ENCODE measurements around the gene LDHA.

The LDHA gene

DNA sequence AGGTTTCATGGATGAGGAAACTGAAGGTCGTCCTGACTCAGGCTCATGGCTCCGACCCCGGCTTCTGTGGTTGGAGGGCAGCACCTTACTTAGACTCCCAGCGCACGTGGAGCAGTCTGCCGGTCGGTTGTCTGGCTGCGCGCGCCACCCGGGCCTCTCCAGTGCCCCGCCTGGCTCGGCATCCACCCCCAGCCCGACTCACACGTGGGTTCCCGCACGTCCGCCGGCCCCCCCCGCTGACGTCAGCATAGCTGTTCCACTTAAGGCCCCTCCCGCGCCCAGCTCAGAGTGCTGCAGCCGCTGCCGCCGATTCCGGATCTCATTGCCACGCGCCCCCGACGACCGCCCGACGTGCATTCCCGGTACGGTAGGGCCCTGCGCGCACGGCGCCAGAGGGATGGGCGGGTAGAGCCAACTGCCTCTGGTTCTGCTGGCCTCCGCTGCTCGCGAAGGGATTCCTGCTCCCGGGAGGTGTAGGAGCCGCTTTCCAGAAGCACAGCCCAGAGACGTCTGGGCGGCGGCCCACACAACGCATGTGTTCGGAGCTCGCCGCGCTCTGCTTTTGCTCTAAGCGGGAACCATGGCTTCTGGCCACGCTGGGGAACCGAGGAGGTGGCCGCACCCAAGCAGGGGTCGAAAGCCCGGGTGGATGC lies at the start of gene LDHA:
Gene LDHA (plus strand): TSS at position 289 of the 653 bp plus-strand sequence. CDS start 2,280 bp downstream, outside the sequence.
- peak; percentile 96 for DNase-seq (ENCODE audit: low read depth, low spot score)

DNA sequence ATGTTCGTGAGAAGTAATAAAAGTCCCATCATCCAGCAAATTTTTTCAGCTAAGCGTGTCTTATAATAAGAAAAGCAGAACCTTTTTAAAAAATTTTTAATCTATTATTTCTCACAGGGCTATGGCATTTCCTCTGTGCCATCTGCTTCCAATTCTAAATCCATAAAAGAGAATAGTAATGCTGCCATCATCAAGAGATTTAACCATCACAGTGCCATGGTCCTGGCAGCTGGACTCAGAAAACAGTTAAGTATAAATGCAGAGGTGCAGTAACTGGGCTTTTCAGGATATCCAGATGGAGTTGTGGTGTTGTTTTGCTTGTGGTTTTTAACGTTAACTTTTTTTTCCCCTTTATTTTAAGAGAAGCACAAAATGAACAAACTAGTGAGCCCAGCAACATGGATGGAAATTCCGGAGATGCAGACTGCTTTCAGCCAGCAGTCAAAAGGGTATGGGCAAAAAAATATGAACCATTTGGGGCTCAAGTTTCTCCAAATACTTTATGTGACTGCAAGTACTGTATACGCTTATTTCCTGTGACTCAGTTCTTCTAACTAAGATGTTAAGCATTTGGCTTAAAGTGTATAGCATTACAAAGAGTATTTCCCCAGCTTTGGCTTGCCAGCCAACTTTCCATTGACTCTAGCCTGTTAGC lies 46.8 kb upstream of the LDHA start:
- no peak for DNase-seq (ENCODE audit: low read depth, low spot score)

DNA sequence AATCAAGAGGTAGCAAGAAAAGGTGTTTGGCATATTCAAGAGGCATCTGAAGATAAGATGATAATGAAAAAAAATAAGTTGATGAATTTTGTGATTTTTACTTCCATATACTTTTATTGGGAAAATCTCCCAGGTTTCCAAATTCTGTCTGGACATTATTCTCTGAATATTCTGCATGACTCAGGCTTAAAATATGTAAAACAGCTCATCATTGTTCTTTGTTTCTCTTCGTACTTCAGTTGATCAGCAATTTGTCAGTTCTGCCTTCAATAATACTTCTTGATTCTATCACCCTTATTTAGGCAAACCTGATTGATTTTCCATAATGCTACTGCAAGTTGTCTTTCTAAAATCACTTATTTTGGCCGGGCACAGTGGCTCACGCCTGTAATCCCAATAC lies 41.8 kb upstream of the LDHA start:
- no peak for DNase-seq (ENCODE audit: low read depth, low spot score)

DNA sequence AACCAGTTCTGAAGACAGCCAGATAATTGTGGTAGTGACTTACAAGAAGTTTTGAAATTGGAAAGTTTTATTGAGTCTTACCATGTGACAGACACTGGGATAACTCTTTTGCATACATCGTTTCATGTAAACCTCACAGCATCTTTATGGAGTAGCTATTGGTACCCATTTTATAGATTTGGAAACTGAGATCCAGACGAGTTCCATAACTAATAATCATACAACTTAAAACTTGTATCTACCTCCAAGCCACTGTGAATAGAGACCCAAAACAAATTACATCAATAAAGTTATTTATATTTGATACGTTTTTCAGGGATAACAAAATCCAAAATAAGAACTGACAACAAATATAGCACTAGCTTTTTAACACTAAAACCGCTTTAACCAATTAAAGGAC lies 35.7 kb upstream of the LDHA start:
- no peak for DNase-seq (ENCODE audit: low read depth, low spot score)

DNA sequence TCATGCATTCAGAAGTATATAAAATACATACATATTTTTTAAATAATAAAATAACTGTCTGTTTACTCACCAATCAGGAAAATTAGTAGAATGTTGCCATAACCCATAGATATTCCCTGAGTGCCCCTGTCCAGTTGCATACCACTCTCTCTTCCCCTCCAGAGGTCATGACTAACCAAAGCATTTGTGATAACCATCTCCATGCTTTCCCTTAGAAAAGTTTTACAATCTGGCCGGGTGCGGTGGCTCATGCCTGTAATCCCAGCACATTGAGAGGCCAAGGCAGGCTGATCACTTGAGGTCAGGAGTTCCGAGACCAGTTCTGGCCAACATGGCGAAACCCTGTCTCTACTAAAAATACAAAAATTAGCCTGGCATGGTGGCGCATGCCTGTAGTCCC lies 33.2 kb upstream of the LDHA start:
- no peak for DNase-seq (ENCODE audit: low read depth, low spot score)

DNA sequence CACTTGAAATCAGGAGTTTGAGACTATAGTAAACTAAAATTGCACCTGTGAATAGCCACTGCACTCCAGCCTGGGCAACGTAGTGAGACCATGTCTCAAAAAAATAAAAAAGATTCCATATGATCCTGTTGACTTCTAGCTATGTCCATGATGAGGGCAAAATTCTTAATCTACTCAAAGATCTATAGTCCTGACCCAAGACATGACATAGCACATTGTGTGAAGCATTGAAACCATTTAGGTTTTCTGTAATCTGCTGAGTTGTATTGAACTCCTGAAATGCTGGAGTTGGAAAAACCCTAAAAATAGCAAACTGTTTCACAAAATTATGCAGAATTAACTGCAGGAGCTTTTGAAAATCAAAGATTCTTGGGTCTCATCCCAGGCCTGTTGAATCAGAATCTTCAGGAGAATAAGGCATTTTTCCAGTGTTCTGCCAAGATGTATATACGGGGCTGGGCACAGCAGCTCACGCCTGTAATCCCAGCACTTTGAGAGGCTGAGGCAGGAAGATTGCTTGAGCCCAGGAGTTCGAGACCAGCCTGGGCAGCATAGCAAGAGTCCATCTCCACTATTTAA lies 29.8 kb upstream of the LDHA start:
- DNase-seq (ENCODE audit: low read depth, low spot score): no peak

DNA sequence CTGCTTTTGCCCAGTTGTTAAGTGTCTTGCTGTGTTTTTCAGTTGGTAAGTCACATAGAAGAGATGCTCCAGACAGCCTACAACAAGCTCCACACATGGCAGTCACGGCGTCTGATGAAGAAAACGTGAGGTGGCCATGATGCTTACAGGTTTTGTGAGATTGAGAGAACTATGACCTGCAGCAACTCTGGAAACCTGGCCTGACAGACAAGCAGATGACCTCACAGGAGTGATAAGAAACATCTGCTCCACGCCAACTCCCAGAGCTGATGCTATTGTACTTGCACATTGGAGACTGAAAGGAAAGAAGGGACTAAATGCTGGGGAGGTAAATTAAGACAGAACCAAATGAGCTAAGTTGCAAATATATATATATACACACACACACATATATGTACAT lies 28.6 kb upstream of the LDHA start:
- DNase-seq (ENCODE audit: low read depth, low spot score): no peak

DNA sequence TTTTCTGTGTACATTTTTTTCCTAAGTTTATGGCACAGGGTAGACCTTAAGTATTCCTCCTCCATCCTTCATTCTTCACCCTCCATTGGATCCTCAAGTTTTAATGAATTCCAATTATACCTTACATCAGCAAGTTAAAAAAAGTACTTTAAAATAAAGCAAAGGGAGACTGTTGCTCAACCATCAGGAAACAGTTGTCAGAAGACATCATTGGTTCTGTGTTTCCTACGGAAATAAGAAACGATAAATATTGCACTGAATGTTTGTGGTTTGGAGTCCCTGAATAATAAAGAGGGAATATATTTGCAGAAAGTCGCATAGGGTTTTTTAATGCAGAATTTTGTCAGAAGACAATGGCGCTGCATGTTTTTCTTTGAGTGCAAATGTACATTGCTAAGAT lies 28.1 kb upstream of the LDHA start:
- no peak for DNase-seq (ENCODE audit: low read depth, low spot score)

DNA sequence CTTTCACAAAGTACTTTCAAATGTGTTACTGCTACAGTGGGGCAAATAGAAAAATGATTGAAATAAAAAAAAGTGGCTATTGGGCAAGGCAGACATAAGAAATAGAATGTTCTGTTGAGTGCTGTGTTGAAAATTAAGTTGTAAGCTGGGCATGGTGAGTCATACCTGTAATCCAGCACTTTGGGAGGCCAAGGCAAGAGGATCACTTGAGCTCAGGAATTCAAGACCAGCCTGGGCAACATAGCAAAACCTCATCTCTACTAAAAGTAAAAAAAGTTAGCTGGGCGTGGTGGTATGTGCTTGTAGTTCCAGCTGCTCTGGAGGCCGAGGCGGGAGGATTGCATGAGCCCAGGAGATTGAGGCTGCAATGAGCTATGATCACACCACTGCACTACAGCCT lies 26.9 kb upstream of the LDHA start:
- DNase-seq (ENCODE audit: low read depth, low spot score): no peak

DNA sequence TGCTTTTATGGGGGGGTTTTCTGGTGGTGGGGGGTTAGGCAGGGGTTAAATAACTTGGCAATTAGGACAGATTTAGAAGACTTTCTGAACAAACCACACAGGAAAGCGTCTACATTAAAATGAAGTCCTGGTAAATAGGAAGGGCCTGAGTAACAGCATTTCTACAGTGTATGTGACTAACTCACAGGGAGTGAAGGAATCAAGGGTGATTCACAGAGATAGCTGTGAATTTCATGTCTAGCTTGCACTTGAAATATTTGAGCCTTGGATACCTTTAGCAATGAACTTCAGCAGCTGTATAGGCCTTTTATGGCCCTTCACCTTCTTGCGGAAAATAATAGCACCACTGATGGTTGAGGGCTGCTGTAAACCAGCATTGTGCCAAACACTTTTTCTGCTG lies 26.1 kb upstream of the LDHA start:
- DNase-seq (ENCODE audit: low read depth, low spot score): no peak

DNA sequence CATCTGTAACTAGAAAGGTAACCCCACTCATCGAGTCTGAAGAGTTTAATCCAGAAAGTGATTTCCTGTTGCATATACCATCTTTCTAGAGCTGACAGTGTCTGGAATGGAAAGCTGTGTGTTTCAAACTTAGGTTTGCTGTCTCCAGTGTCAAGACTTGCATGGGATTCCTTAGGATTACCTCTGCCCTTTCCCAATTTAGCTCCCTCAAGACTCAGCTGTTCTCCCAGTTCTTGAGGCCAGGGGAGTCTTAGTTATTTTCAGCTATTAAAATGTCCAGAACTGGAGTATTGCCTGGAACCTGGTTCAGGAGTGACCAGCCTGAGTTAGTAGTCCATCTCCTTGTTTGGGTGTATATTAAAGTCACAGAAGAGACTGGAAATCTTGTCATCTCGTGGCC lies 25.0 kb upstream of the LDHA start:
- DNase-seq (ENCODE audit: low read depth, low spot score): no peak

DNA sequence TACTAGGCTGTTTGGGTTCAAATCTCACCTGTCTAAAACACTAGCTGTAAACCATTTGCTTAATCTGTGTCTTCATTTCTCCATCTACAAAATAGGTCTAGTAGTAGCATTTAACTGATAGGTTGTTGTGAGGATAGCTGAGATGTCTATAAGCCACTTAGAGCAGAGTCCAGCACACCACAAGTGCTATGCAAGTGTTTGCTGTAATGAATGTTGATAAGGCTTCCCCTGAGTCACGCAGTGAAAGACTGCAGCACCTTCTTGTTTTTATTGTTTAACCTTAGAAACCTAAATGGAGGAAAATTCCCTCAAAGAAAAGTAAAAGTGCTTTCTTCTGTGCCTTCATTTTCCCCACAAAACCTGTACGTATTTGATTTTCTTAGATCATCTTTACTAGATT lies 23.1 kb upstream of the LDHA start:
- DNase-seq (ENCODE audit: low read depth, low spot score): no peak

DNA sequence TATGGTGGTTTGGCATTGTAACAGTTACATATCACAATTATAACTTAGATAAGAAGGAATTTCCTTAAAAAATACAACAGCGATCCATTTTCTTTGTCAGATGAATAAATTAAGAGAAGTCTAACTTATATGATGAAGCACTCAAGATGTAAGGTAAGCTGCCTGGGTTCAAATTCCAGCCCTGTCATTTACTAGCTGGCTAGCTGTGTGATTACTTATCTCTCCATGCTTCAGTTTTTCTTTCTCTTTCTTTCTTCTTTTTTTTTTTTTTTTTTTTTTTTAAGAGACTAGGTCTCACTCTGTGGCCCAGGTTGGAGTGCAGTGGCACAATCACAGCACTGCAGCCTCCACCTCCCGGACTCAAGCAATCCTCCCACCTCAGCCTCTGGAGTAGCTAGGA lies 22.2 kb upstream of the LDHA start:
- no peak for DNase-seq (ENCODE audit: low read depth, low spot score)

DNA sequence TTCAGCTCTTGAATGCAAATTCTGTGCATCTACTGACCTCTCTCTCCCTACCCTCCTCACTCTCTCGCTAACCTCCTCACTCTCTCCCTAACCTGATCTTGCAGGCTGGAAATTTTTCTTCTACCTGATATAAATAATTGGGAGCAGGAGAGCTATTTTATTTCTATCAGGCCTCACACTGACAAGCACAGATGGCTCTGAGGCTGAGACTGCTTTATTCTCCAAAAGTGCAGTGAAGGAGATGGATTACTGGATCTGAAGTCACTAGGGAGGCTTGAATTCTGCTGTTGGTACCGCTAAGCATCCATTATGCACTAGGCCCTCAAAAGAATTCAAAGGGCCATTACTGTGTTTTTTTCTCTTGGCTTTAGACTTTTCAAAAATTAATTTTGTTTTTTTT lies 19.4 kb upstream of the LDHA start:
- DNase-seq (ENCODE audit: low read depth, low spot score): no peak

DNA sequence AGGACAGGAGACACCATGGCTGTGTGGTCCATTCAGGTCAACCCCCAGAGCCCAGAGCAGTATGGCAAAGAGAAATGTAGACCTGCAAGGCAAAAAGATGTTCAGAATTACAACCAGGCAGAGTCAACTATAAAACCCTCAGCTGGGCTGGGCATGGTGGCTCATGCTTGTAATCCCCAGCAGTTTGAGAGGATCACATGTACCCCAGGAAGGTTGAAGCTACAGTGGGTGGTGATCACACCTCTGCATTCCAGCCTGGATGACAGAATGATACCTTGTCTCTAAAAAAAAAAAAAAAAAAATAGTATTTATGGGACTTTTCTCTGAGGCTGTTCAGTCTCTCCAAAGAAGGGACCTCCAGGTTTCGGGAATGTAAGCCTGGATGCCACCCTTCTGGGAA lies 18.4 kb upstream of the LDHA start:
- no peak for DNase-seq (ENCODE audit: low read depth, low spot score)

DNA sequence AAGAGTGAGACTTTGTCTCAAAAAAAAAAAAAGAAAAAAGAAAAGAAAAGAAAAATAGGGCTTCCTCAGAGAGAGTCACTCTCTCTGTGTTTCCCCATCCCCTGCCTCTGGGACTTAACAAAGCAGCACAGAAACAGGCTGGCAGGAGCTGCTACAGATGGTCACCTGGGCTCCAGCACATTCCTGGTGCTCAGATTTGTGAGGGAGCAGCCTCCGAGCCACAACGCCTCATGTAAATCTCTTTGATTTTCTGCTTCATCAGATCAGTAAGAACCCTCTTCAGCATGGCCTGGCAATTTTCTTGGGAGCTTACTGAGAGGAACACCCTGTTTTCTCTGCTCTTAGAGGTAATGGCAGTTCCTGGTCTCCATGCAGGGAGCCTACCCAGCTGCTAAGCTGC lies 15.2 kb upstream of the LDHA start:
- DNase-seq (ENCODE audit: low read depth, low spot score): no peak

DNA sequence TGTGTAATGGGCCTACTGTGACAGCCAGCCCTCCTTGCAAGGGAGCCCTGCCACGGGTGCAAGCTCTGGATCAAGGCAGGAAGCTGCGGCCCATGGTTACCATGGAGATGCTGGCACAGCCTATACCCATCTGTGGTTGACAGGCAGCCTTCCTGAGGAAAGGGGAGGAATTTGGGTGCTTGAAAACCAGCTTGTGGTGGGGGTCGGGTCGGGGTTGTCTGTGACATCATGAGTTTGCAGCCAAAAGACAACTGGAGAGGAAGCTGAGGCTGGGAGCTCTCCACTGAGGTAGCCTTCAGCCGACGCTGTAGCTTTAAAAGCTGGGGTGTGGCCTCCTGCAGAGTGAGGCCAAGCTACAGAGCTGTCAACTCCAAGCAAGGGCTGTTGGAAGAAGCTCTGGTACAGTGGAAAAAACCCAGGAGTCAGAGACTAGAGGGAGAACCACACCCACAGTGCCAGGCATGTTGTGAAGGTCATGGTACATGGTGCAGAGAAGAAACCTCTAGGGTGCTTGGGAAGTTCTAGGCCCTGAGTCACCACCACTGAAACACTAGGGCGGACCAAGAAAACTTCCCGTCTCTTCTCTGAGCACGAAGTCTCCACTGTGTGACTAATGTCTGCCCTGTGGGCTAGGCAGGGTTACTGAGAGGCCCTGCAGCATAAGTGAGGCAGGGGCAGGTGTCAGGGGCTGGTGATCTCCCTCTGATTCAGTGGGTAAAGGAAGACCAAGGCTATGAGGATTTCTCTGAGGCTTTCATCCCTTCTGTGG lies 10.8 kb upstream of the LDHA start:
- DNase-seq (ENCODE audit: low read depth, low spot score): peak; percentile 24

DNA sequence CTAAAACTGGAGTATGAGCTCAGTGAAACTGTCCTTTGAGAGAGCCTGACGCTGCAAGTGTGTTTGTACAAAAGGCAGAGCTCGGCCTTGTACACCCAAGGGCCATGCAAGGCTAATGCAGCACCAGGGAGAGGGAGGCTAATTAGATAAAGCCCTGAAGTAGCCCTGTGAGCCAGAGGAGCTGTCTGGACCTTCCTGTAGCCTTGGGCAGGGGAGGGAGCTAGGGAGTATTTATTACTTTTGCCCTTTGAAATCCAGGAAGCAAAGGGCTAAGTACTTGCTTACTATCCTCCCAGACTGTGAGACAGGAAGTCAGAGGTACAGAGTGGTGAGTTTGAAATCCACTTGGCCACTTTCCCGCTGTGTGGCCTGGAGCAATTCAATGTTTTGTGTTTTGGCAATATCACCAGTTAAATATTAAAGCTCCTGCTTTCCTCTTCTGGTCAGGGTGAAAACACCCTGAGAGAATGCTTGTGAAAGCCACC lies 10.2 kb upstream of the LDHA start:
- peak; percentile 77 for DNase-seq (ENCODE audit: low read depth, low spot score)

DNA sequence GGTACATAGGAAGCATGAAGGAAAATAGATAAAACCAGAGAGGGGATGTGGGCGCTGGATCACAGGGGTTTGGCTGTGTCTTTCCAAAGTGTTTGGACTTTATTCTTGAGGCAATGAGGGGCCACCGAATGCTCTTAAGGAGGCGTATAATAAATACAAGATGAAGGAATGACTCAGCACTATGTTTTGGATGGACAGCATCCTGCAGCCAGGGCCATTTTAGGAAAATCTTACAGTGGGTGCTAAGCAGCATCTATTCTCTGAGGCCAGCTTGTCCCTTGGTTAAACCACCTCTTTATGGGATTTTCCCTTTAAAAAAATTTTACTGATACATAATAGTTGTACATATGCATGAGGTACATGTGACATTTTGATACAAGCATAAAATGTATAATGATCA lies 4.3 kb upstream of the LDHA start:
- DNase-seq (ENCODE audit: low read depth, low spot score): no peak

DNA sequence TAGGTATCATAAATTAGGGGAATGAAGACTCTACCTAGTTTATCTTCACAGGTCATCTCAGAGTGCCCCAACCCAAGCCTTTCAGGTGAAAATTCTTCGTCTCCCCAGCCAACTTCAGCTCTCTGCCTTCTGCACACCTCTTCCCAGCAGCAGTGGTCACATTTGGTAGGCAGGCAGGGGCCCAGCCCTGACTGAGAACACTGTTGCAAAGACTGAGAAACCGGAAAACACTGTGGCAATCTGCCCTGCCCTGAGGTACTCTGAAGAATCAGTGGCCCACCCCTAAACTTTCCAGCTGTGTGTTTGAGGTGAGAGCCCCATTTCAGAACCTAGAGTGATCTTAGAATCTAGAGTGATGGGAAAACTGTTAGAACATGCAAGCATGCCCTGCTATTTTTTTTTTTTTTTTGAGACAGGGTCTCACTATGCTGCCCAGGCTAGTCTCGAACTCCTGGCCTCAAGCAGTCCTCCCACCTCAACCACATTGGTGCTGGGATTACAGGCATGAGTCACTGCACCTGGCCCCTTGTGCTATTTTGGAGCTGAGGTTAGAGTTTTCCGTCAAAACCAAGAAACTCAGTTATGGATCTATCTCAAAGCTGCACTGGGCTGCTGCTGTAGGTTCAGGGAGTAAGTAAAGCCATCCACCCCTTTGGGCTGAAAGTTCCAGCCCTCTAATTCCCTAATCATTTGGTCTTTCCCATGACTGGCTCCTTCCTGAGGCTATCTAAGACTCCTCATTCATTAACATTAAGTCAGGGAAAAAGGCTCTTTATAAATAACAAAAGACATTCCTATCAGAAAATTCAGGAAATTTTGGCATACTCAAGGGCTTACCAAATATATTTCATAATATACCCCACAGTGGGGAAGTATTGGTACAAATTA lies 1.7 kb upstream of the LDHA start:
- DNase-seq (ENCODE audit: low read depth, low spot score): no peak

DNA sequence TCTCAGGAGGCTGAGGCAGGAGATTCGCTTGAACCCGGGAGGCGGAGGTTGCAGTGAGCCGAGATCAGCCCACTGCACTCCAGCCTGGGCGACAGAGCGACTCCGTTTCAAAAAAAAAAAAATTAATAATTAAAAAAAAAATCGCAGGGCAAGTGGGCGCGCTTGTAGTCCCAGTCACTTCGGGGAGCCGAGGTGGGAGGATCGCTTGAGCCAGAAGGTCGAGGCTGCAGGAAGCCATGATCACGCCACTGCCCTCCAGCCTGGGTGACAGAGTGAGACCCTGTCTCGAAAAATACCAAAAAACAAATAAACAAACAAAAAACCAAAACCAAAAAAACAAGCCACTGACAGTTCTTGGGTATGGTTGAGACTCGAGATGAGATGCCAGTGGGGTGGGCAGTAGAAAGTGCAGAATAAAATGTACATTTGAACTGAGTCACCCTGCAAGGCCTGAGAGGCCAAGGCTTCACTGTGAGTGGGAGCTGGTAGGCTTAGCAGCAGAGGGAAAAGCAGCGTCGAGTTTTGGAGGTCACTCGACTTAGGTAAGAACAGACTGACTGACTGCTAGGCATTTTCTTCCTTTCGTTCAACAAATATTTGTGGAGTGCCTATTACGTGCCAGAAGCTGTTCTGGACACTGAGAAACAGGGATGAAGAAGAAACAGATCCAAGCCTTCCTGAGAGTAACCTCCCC lies 635 bp upstream of the LDHA start:
- no peak for DNase-seq (ENCODE audit: low read depth, low spot score)

All from ELF-1 (cell line).